GM19397 (cell line): Measurements from ENCODE around the gene ADAT1.
A peak's percentile ranks its signal among the peaks of the same experiment; 100 is the strongest.
"Not testable (repeated sequence)": the region's sequence is repeated elsewhere in the genome, so short reads cannot be mapped to it uniquely, and the experiment has no call there.

Experiments
- ATAC-seq: cut with Tn5 transposase; IDR thresholded peaks from one replicate; pipeline ENCODE4 v1.9.1; 2021; ENCODE audit warnings: mild to moderate bottlenecking, moderate library complexity; ENCODE audit not compliant: unreplicated experiment

The ADAT1 gene

DNA sequence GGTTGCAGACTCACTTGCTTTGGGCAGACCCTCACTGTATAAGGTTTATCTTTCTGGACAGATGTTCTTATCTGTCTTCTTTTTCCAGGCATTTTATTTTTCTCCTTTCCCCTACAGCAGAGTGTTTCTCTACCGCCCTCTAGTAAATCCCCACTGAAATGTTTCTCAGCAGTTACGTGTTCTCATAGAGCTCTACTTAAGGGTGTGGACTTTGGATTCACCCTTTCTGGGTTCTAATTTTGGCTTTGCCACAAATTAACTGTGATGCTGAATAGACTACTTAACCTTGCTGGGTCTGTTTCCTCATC is 2.0 kb downstream of the ADAT1 start:
- ATAC-seq, result no peak

DNA sequence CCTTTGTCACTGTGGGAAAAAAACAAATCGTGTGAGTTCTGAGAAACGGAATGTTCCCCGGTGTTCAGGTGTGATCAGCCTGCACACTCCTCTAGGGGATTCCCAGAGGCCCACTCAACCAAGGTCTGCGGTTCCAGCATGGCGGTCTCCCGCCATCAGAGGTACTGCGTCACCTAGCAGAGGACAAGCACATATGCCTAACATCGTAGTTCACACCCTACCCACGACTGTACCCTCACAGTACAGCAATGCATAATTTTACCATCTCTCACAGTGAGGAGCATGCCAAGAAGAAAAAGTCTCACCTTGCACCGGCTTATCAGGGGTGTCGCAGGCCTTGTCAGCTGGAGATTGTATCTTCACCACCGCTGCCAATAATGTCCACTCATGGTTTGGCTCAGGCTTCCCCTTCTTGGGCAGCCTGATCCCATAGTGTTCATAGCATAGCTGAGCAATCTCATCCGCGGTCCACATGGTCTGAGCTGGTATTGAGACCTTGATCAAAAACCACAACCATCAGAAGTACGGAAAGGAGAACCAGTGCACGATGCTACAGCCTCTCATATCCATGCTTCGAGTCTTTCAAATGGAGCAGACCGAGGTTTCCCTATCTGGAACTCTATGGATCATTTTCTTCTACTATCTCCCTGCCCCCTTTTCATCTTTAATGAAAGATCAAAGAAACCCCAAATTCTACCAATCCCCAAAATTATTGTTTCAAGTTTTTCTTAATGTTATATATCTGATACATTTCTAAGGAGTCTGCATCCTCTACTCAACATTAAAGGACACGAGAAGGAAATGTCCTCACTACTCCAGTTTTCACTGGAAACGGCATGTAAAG is 2.5 kb downstream of the ADAT1 start:
- ATAC-seq, result no peak

DNA sequence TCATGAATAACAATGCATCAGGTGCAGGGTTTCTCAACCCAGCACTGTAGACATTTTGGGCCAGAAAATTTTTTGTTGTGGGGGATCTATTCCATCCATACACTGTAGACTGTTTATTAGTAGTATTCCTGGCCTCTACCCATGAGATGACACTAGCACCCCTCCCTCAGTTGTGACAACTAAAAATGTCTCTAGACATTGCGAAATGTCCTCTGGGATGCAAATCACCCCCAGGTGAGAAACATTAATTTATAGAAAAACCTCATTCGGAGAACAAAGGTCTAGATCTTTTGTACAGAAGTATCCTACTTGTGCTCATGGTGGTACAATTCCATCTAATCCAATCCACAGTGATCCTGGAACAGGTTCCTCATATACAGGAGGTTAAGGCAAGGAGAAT is 4.3 kb downstream of the ADAT1 start:
- ATAC-seq, result no peak

DNA sequence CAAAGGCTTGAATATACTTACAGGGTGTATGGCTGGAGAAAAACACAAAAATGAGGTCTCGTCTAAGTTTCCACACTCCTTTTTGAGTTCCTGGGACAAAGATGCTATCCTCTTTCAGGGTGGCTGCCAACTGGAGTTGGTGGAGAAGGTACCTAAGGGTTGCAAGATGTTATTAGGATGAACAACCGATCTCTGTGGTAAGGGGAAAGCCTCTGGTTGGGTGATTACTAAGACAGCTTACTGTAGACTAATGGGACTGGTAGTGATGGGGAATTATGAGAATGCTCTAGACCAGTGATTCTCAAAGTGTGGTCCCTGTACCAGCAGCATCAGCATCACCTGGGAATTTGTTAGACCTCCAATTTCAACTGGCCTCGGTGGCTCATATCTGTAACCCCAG is 6.0 kb downstream of the ADAT1 start:
- no peak for ATAC-seq

DNA sequence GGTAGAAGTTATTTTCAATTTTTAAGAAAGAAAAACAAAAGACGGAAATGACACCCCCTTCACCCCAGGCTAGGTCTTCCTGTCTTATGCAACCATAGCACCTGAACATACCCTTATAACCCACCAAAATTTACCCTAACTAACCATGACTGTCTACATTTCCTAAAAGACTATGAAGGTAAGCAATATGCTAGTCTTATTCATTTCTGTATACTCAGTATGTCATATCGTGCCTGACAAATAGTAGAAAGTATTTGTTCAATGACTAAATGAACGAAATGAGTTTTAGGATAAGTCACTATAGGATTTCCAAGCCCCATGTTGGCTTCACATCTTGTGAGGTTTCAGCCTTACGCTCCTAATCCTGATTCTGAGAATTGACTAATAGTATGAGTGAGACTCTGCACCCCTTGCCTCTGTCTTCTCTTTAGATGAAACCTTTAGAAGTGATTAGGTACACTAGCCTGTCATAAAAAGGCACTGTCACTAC is 6.5 kb downstream of the ADAT1 start:
- no peak for ATAC-seq

DNA sequence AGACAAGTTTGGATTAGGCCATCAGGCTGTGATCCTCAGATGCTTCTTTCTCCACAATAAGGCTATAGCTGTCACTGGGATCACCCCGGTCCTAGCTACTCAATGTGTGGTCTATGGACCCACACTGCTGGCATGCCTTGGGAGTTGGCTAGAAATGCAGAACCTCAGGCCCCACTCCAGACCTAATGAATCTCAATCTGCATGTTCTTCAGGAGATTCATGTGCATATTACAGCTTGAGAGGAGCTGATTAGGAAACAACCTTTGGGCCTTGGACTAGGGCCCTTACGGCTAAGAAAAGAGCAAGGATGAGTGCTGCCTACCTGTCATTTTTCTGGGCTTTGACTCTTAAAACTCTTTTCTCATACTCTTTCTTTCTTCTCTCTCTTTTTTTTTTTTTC is 7.5 kb downstream of the ADAT1 start:
- no peak for ATAC-seq

DNA sequence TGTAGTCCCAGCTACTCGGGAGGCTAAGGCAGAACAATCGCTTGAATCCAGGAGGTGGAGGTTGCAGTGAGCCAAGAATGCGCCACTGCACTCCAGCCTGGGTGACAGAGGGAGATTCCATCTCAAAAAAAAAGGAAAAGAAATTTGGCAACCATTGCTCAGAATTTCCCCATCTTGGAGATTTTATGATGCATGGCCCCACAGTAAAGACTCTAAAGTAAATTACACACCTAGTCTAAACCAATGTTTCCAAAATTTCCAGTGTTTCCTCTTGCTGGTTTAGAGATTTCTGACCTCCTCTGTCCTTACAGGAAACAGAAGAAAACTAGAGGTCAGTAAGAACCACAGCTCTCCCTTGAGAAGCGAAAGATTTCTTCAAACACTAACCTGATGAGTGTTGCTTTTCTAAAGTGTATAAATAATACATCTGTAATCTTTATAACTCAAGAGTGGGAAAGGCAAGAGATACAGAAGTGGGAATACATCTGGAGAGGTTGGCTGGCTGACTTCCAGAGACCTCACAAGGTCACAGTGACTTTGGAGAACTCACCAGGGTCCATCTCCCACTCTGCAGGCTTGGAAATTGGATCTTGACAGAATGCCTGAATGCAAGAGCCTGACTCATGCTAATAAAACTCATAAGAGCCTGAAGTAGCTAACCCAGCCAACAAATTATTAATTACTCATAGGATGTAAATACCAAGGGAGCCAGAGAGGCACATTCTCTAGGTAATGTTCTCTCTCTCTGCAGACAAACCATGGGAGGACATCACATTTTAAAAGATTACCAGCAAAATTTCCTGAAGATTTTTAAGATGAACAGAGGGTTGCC is 8.8 kb downstream of the ADAT1 start:
- no peak for ATAC-seq

DNA sequence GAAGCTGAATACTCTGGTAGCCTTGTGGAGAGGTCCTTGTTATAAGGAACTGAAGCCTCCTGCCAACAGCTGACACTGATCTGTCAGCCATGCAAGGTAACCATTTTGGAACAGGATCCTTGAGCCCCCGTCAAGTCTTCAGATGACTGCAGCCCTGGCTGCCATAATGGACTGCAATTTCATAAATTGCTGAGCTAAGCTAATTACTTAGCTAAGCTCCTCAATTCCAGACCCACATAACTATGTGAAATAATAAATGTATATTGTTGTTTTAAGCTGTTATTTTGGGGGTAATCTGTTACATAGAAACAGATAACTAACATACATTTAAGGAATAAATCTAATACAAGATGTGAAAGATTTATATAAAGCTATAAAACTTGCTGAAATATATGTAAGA is 16.6 kb downstream of the ADAT1 start:
- no peak for ATAC-seq

DNA sequence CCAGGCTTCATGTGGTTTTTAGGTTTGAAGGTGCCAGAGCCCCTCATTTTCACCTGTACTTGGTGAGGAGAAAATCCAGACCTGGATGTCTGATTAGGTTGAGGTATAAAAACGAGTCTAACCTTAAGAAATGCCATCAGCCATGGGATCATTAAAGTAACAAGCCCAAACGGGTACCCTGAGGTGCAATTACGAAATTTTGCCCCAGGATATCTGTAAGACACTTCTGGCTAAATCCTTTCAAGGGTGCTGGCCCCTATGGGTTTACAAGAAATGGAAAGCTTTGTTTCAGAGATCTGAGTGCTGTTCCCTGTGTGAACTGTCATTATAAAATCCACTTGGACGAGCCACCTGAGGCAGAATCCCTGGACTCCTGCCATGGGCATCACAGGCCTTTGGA is 19.8 kb downstream of the ADAT1 start:
- no peak for ATAC-seq

DNA sequence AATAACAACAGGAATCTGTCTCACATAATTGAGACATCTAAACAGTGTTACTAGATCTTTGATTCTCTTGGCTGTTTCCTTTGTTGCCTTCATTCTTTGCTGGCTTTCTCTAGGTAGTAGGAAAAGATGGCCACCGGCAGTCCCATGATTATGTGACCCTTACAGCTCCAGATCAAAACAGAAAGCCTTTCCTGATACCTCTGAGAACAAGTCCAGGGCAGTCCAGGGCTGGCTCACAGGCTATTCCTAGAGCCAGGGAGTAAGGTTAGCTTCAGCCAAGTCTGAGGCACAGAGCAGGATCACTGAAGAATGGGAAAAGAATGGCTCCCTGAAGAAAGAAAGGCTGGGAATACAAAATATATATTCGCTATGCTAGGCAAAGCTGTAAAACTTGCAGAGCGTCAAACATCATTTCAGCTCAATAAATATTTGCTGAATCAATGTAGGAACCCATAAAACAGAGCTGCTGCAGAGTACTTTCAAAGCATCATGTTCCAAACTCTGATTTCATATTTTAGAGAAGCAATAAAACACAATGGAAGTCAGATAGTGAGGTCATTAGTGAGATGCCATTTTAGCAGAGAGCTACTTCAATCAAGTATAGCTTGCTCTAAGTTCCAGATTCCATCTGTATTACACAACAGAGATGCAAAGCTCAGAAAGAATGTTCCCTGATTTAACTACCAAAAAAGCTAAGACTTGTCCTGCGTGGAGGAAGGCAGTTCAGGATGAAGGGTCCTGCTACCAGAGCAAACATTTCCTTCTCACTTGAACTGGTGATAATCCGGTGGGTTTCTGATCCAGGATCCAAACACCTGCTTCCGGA is 23.4 kb downstream of the ADAT1 start:
- ATAC-seq, result no peak

DNA sequence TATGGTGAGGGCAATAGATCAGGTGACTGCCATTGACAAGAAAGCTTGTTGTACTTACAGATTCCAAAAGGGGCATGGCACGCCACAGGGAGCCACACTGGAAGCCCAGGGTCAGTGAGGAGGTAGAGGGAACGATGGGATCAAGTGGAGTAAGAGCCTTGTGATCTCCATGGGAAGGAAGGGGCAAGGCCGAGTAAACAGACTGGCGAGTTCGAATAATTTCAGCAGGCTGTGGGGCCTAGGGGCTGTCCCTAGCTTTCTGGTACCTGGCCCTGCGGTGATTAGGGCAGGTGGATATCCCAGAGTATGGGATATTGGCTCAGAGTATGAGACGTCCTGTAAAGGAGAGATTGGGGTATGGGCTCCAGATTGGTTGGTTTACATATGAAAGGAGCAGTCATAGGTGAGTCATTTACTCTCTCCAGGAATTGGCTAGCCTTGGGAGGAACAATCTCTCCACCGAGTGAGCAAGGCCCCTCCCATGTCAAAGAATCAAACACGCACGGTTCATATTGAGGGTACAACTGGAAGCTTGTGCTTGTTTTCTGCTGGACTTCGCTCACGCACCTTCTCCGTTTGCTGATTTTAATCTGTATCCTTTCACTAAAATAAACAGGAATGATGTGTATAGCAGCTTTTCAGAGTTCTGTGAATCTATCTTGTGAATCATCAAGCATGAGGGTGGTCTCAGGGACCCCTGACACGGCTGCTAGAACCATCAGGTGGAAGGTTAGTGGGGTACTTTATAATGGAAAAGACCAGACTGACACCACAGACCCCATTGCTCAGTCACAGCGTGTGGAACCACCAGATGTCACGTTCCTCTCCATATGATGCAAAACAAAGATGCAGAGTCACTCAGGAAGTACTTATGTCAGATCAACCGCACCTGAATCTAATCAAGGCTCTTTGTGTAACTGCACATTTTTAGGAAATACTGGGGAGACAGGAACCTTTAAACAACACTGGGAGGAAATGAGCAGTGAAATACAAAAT is 29.0 kb downstream of the ADAT1 start:
- no peak for ATAC-seq

DNA sequence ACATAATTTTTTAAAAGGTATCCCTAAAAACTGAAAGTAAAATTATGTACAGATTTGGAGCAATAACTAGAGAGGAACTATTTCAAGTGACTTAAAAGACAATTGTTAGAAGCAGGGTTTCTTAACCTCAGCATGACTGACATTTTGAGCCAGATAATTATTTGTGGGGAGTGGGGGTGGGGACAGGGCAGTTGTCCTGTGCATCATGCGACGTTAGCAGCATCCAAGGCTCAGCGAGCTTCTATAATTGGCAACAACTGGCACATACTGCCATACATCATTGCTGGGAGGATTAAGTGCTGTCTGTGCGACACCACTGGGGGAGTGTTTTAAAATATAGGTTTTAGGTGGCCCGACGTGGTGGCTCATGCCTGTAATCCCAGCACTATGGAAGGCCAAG is 29.8 kb downstream of the ADAT1 start:
- ATAC-seq, result no peak

DNA sequence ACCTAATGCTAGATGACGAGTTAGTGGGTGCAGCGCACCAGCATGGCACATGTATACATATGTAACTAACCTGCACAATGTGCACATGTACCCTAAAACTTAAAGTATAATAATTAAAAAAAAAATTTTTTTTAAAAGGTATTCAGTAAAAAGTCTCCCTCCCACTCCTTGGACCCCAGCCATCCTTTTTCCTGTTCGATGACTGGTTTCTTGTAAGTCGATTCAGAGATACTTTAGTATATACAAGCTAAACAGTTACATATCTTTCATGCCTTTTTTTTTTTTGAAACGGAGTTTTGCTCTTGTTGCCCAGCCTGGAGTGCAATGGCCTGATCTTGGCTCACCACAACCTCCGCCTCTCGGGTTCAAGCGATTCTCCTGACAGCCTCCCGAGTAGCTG is 31.2 kb downstream of the ADAT1 start:
- ATAC-seq, result not testable (repeated sequence)

DNA sequence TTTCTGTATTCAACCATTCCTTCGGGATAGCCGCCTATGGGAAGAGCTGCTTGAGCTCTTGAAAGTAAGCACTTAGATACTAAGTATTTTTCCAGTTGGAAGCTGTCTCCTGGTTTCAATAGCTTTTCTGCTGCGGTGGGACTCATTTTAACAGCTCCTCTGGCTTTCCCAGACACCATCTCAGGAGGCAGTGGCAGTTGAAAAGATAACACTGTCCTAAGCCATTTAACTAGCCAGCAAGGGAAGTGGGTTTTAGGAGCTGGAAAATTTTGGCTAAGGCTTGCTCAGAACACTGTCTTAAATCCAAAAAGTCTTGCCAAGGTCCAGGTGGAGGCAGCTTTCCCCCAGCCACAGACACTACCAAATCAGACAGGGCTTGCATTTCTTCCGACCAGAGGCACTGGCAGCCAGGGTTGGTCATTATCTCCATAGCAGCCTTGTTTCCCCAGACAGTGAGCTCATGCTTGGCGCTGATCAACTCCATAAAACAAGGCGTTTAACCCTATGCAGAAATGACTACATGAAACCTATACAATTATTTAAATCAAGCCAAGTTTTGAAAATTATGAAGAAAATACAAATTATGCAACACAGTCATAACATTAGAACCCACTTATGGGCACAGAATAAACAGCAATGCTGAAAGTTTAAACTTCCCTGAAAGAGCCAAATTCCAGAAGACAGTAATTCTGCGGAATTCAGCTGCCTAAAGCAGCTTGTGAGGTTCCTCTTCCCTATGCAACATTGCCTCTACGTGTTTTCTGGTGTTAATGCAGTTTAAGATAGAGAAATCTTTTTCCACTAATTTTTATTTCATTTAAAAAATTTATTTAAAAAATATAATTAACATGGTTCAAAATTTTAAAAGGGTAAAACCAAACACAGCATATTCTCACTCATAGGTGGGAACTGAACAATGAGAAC is 31.9 kb downstream of the ADAT1 start:
- ATAC-seq, result no peak

DNA sequence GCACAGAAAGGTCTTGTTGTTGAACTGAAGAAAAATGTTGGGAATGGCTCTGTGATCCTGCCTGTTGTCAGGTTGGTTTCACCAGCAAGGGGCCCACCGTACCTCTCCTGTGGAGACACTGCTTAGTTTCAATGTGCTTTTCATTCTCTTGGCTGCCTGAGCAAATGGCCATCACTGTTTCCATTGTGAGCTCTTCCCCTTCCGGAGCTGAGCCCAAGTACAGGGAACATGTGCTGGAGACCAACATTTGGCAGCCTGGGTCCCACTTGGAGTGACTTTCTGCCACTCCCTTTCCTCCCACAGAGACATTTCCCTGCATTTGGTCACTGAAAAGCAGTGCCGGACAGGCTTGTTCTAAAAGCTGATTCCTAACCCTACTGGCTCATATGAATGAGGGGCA is 33.8 kb downstream of the ADAT1 start:
- no peak for ATAC-seq

DNA sequence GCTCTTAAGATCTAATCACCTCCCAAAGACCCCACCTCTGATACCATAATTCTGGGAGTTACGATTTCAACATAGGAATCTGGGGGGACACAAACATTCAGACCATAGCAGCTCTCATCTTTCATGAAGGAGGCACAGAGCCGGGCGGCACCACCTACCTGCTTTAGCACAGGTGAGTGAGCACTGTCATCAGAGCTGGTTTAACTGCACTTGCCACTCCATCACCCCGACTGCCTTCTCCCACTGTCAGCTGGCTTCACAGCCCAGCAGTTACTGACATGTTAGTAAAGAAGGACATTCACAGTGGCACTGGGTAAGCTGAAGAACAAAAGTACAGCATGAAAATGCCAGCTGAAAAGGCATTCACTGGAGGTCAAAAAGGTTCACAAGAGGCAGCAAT is 34.4 kb downstream of the ADAT1 start:
- no peak for ATAC-seq

DNA sequence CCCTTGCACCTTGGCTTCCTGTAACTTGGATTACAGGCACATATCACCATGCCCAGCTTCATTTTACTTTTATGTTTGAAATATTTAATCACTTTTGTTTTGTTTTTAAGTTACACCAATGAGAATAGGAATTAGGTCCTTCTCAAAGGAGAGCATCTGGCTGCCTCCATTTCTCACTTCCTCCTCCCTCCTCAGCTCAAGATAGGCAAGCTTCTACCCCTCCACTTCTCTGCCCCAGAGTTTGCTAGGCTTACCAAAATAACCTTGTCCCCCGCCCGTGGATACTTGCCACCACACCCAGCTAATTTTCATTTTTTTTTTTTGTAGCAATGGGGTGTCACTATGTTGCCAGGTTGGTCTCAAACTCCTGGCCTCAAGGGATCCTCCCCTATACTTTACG is 39.0 kb downstream of the ADAT1 start:
- ATAC-seq, result peak; percentile 52

DNA sequence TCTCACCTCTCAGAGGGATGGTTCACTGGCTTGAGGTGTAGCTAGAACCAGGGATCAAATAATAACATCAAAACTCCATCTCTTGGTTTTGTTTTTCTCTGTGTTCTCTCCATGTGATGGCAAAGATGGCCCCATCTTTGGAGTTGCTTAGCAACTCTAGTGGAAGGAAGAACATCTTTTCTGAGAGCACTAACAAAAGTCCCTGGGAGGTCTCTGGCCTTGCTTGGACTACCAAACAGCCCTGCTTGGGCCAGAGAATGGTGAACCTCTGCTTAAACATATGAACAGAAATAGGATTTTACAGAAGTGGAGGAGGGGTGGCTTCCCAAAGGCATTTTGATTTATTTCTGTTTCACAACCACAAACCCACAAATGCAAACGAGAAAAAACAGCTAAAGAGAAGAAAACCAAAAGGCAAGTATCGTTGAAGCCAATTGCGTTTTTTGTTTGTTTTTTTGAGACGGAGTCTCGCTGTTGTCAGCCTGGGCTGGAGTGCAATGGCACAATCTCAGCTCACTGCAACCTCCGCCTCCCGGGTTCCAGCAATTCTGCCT is 43.7 kb downstream of the ADAT1 start:
- no peak for ATAC-seq

DNA sequence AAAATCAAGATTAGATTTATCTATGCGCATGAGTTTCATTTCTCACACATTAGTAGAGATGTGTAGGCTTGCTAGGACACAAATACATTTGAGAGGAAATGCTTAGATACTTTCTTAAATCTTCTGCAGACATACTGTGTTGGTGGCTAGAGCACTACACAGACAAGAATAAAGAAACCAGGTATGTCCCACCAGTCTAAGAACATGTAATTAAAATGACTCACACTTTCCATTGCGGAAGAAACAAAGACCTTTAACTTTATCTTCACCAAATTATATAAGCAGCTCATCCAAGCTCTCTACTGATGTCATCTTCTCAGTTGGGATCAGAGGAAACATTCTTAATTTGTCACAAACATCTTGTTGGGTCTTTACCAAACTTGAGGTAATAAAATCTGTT is 44.4 kb downstream of the ADAT1 start:
- ATAC-seq, result no peak
